Measurements from ENCODE around the gene FOCAD. TPM values are rescaled to one million over a fixed set of nuclear protein-coding genes. Genes with fewer than 3 reads are reported as not detected.

Gene FOCAD
- total and polyA plus RNA-seq, 7 donors = 7.4 to 51.5 (median 25.5) TPM

- Histone ChIP-seq H3K36me3 (no peaks in the 10 kb centered on the region), H3K27ac (no peak overlapping the region), H3K4me1 (no peaks in the 10 kb centered on the region), H3K9me3 (no peaks in the 10 kb centered on the region), H3K27me3 (no peaks in the 10 kb centered on the region), H3K4me3 (no peak overlapping the region)
- intact Hi-C loops (cut with DNase I) = no loop called here
- WGBS, 2 donors = 95 to 97% methylated on average over 1 of the region's 1 CpG
- no peak for DNase-seq
- no peak for TF ChIP-seq CTCF (IDR thresholded peaks at IDR 0.05)
Measured at GRCh38 chr9:20734275-20734674, 50.2 kb downstream of the FOCAD start.

DNA sequence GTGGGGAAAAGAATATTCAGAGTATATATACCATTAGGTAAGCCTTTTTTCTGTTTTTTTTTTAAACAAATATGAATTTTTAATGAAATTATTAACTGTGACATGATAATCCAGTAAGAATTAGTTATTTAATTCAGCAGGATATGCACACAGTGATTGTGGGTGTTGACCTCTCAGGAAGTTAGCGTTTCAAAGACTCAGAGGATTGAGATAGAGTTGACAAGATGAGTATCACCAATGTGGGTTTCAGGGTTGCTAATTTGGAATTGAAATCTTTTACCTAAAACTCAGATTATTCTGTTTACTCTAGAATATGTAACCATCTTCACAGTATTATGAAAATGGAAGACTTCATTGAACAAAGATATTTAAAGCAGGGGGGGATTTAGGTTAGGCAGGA is 56.2 kb downstream of the FOCAD start:
- Histone ChIP-seq H3K9me3 (no peaks in the 10 kb centered on the region), H3K27me3 (no peaks in the 10 kb centered on the region), H3K4me3 (no peak overlapping the region), H3K36me3 (no peaks in the 10 kb centered on the region), H3K27ac (no peak overlapping the region), H3K4me1 (peaks cover 0 to 6% (median 0%) of the 10 kb centered on the region in 4 donors)
- 85 to 96% methylated on average over 1 of the region's 1 CpG for WGBS, 2 donors
- no peak for DNase-seq
- intact Hi-C loops (cut with DNase I) = no loop called here
- TF ChIP-seq EP300 (IDR thresholded peaks at IDR 0.05) (no peak), CTCF (IDR thresholded peaks at IDR 0.05) (no peak), POLR2A (IDR thresholded peaks at IDR 0.05) (no peak), POLR2AphosphoS5 (IDR thresholded peaks at IDR 0.05) (no peak)

DNA sequence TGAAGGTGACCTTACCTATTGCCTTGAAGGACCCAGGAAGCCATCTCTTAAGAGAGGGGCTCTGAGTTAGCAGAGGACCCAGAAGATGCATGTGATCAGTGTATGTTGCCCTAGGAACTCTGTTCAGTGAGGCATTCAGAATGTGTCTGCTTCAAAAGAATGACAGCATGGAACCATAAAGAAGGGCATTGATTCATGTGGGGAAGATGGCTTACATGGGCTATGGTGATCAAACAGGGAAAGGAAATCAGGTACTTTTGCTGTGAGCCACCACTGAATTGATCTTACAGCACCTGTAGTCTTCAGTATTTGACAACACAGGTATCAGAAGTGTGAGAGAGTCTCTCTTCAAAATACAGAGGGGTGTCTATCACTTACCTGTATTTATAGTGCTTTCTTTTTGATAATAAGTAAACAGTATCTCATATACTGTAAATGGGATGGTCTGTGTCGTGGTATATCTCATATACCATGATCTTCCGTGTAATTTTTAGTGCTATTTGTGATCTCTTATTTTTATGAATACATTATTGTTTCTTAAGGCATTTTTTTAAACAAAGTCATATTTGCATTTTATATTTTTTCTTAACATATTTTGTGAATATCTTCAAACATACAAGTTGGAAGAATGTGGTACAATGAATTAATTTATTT is 57.0 kb downstream of the FOCAD start:
- WGBS, 2 donors = 94 to 98% methylated on average over 2 of the region's 2 CpGs
- Histone ChIP-seq H3K4me3 (no peak overlapping the region), H3K9me3 (no peaks in the 10 kb centered on the region), H3K27me3 (no peaks in the 10 kb centered on the region), H3K36me3 (no peaks in the 10 kb centered on the region), H3K27ac (no peak overlapping the region), H3K4me1 (peaks cover 0 to 6% (median 0%) of the 10 kb centered on the region in 4 donors)
- TF ChIP-seq POLR2A (IDR thresholded peaks at IDR 0.05) (no peak), EP300 (IDR thresholded peaks at IDR 0.05) (no peak), POLR2AphosphoS5 (IDR thresholded peaks at IDR 0.05) (no peak), CTCF (IDR thresholded peaks at IDR 0.05) (no peak)
- no peak for DNase-seq
- intact Hi-C loops (cut with DNase I) = no loop called here

DNA sequence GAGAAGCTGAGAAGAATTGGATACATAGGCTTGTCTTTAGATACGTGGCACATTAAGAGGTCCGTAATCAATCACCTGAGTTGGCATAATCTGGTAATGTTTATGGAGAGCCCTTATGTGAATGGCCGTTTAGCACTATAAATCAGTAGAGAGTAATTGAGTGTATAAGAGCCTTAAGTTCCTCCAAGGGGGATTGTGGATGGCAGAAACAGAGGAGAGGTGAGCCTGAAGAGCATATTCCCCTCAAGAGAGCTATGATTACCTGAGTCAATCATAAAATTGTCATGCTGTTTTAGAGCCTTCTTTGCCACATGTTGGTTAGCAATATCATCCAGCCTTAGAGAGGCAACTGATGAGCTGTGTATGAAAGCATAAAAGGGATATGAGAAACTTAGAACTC is 58.8 kb downstream of the FOCAD start:
- H3K27me3 ChIP-seq = no peaks in the 10 kb centered on the region
- H3K36me3 ChIP-seq = no peaks in the 10 kb centered on the region
- H3K27ac ChIP-seq = no peak overlapping the region
- intact Hi-C loops (cut with DNase I) = no loop called here
- H3K4me3 ChIP-seq = no peak overlapping the region
- DNase-seq = no peak
- TF ChIP-seq CTCF (IDR thresholded peaks at IDR 0.05) (no peak), EP300 (IDR thresholded peaks at IDR 0.05) (no peak), POLR2AphosphoS5 (IDR thresholded peaks at IDR 0.05) (no peak), POLR2A (IDR thresholded peaks at IDR 0.05) (no peak)
- 89 to 94% methylated on average over 3 of the region's 3 CpGs for WGBS, 2 donors
- H3K9me3 ChIP-seq = no peaks in the 10 kb centered on the region
- H3K4me1 ChIP-seq = peaks cover 0 to 6% (median 0%) of the 10 kb centered on the region in 4 donors

- intact Hi-C loops (cut with DNase I) = no loop called here
- DNase-seq = no peak
- 66 to 79% methylated on average over 2 of the region's 2 CpGs for WGBS, 2 donors
- Histone ChIP-seq H3K4me3 (no peak overlapping the region), H3K27me3 (no peaks in the 10 kb centered on the region), H3K36me3 (no peaks in the 10 kb centered on the region), H3K27ac (no peak overlapping the region), H3K4me1 (peaks cover 0 to 6% (median 0%) of the 10 kb centered on the region in 4 donors), H3K9me3 (no peaks in the 10 kb centered on the region)
- no peak for TF ChIP-seq CTCF (IDR thresholded peaks at IDR 0.05)
- no peak for TF ChIP-seq POLR2AphosphoS5 (IDR thresholded peaks at IDR 0.05)
- TF ChIP-seq EP300 (IDR thresholded peaks at IDR 0.05) = no peak
- no peak for TF ChIP-seq POLR2A (IDR thresholded peaks at IDR 0.05)
Measured at GRCh38 chr9:20744036-20744630, 60.1 kb downstream of the FOCAD start.
